Measurements from ENCODE around the gene ATP12A.

ATP12A gene

DNA sequence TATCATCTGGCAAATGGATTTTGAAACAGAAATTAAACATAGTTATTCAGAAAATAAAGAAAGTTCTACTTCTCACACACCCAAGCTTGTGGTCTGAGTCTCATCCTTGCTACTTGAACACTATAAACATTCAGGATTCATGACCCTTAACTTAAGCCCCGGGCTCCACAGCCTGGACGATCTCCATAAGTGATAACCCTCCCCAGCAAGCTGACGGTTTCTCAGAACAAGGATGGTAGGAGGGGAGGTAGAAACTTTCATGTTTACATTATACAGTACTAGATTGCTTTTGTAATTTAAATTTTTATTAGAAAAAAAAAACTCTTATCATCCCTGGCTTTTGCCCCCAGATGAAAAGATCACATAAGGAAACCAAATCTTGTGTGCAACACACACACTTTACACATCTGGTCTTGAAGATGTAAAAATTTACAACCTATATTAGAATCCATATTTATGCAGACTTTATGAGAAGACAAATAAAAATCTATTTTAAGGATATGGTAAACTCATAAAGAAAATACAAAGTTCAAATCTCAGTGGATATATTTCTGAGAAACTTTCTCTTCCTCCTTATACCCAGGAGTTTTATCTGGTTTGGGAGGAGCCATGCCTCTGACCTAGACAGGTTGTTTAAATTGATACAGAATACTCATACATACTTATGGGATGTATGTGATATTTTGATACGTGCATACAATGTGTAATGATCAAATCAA is 20.0 kb upstream of the ATP12A start:
- Mint-ChIP-seq H3K9me3 (no peaks in the 10 kb centered on the region), H3K27ac (no peak overlapping the region), H3K4me1 (peaks cover 6% of the 10 kb centered on the region), H3K27me3 (ENCODE audit: low read depth, poor library complexity) (peaks cover 9% of the 10 kb centered on the region), H3K36me3 (ENCODE audit: low read depth) (no peaks in the 10 kb centered on the region), H3K4me3 (no peak overlapping the region)
- no peak for TF ChIP-seq CTCF (IDR thresholded peaks at IDR 0.05)
- no peak for DNase-seq

DNA sequence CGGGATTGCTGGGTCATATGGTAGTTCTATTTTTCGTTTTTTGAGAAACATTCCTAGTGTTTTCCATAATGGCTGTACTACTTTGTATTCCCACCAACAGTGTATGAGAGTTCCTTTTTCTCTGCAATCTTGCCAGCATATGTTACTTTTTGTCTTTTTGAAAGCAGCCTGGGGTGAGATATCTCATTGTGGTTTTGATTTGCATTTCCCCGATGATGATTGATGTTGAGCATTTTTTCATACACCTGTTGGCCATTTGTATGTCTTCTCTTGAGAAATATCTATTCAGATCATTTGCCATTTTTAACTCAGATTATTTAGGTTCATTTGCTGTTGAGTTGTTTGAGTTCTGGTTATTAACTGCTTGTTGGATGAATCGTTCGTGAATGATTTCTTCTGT is 18.5 kb upstream of the ATP12A start:
- H3K27me3 Mint-ChIP-seq (ENCODE audit: low read depth, poor library complexity), result peaks cover 9% of the 10 kb centered on the region
- H3K36me3 Mint-ChIP-seq (ENCODE audit: low read depth), result no peaks in the 10 kb centered on the region
- no peak for DNase-seq
- no peak overlapping the region for H3K27ac Mint-ChIP-seq
- H3K4me1 Mint-ChIP-seq, result peaks cover 6% of the 10 kb centered on the region
- no peak overlapping the region for H3K4me3 Mint-ChIP-seq
- no peak for TF ChIP-seq CTCF (IDR thresholded peaks at IDR 0.05)
- no peaks in the 10 kb centered on the region for H3K9me3 Mint-ChIP-seq

GRCh38 chr13:24662195-24663088 is 17.8 kb upstream of the ATP12A start:
- H3K4me3 Mint-ChIP-seq, result no peak overlapping the region
- DNase-seq, result no peak
- no peak for TF ChIP-seq CTCF (IDR thresholded peaks at IDR 0.05)
- peaks cover 9% of the 10 kb centered on the region for H3K27me3 Mint-ChIP-seq (ENCODE audit: low read depth, poor library complexity)
- H3K4me1 Mint-ChIP-seq, result peaks cover 6% of the 10 kb centered on the region
- H3K36me3 Mint-ChIP-seq (ENCODE audit: low read depth), result no peaks in the 10 kb centered on the region
- H3K9me3 Mint-ChIP-seq, result no peaks in the 10 kb centered on the region
- H3K27ac Mint-ChIP-seq, result no peak overlapping the region

DNA sequence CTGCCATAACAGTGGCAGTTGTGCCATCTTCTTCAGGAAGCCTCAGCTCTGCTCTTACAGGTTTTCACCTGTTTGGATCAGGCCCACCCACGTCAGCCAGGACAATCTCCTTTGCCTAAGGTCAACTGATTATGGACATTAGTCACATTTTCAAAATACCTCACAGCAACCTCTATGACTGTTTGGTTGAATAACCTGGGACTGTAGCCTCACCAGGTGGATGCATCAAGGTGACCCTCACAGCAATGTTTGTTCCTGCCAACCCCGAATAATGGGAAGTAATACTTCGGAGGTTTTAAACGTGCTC is 17.2 kb upstream of the ATP12A start:
- Mint-ChIP-seq H3K4me3 (no peak overlapping the region), H3K27me3 (ENCODE audit: low read depth, poor library complexity) (peaks cover 5% of the 10 kb centered on the region), H3K36me3 (ENCODE audit: low read depth) (no peaks in the 10 kb centered on the region), H3K9me3 (no peaks in the 10 kb centered on the region), H3K27ac (no peak overlapping the region), H3K4me1 (peaks cover 6% of the 10 kb centered on the region)
- no peak for TF ChIP-seq CTCF (IDR thresholded peaks at IDR 0.05)
- no peak for DNase-seq

DNA sequence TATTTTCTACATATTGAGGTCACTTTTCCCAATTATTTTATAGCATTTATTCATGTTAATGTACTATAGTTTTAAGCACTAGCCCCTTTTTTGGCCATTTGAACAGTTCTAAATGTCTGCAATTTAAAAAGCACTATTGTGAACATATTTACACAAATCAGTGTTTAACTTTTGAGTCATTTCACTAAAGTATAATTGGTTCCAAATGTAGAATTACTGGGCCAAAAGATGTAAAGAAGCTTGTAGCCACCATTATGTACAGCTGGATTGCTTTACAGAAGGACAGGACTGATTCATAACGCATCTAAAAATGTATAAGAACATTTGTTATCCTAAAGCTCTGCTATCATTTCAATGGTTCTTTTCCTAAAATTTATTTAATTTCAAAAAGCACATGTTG is 16.6 kb upstream of the ATP12A start:
- peaks cover 5% of the 10 kb centered on the region for H3K27me3 Mint-ChIP-seq (ENCODE audit: low read depth, poor library complexity)
- H3K4me3 Mint-ChIP-seq, result no peak overlapping the region
- no peak overlapping the region for H3K27ac Mint-ChIP-seq
- no peak for DNase-seq
- no peaks in the 10 kb centered on the region for H3K9me3 Mint-ChIP-seq
- no peaks in the 10 kb centered on the region for H3K36me3 Mint-ChIP-seq (ENCODE audit: low read depth)
- no peak for TF ChIP-seq CTCF (IDR thresholded peaks at IDR 0.05)
- peaks cover 10% of the 10 kb centered on the region for H3K4me1 Mint-ChIP-seq
